Fibroblast of lung (primary cell): Measurements from ENCODE around the gene LIPK. TPM values are rescaled to one million over a fixed set of nuclear protein-coding genes. Genes with fewer than 3 reads are reported as not detected.

Source experiments
- DNase-seq, 2 donors: peaks; one replicate each; pipeline versions ENCODE4 v3.0.0 to v3.0.0-alpha.2; 2010; ENCODE audit warnings: low read depth in 2 of 2
- H2AFZ ChIP-seq: 2 replicates; pipeline ENCODE4 v1.5.1; 2012; ENCODE audit warnings: low read length, control low read depth, inconsistent platforms
- H3K27ac ChIP-seq: 2 replicates; pipeline ENCODE4 v1.5.1; 2011; ENCODE audit warnings: low read length, control low read depth; ENCODE audit not compliant: insufficient read depth
- H3K27me3 ChIP-seq: 2 replicates; pipeline ENCODE4 v1.5.1; 2011; ENCODE audit warnings: mild to moderate bottlenecking, low read length; ENCODE audit not compliant: control insufficient read depth, insufficient read depth
- H3K36me3 ChIP-seq: 2 replicates; pipeline ENCODE4 v1.5.1; 2011; ENCODE audit warnings: low read length; ENCODE audit not compliant: control insufficient read depth, insufficient read depth
- H3K4me1 ChIP-seq: 2 replicates; pipeline ENCODE4 v1.5.1; 2011; ENCODE audit warnings: low read length; ENCODE audit not compliant: control insufficient read depth, insufficient read depth; ENCODE audit errors: extremely low read depth
- H3K4me2 ChIP-seq: 2 replicates; pipeline ENCODE4 v1.5.1; 2011; ENCODE audit warnings: low read length, control low read depth; ENCODE audit not compliant: insufficient read depth; ENCODE audit errors: extremely low read depth
- H3K4me3 ChIP-seq, 4 experiments: fragments of 200-600 bp in 1 of 4; sonication (generic) in 1 of 4; replicated peaks in 1 of 4; 2 replicates each; pipeline ENCODE4 v1.5.1; 2011 to 2016; ENCODE audit warnings: low read length in 4 of 4, low read depth in 3 of 4, mild to moderate bottlenecking in 3 of 4, control low read depth in 2 of 4, inconsistent platforms in 1 of 4, mixed read lengths in 1 of 4; ENCODE audit not compliant: insufficient read depth in 1 of 4; ENCODE audit errors: control extremely low read depth in 1 of 4
- H3K79me2 ChIP-seq: 2 replicates; pipeline ENCODE4 v1.5.1; 2012; ENCODE audit warnings: mild to moderate bottlenecking, low read length, inconsistent platforms; ENCODE audit not compliant: control insufficient read depth, insufficient read depth
- H3K9ac ChIP-seq: 2 replicates; pipeline ENCODE4 v1.5.1; 2011; ENCODE audit warnings: mild to moderate bottlenecking, low read length, control low read depth; ENCODE audit not compliant: insufficient read depth
- H3K9me3 ChIP-seq: 2 replicates; pipeline ENCODE4 v1.5.1; 2012; ENCODE audit warnings: low read depth, low read length; ENCODE audit not compliant: control insufficient read depth, insufficient read depth
- H4K20me1 ChIP-seq: 2 replicates; pipeline ENCODE4 v1.5.1; 2011; ENCODE audit warnings: low read length; ENCODE audit not compliant: control insufficient read depth, insufficient read depth; ENCODE audit errors: extremely low read depth
- EZH2 ChIP-seq: IDR thresholded peaks from 2 replicates; pipeline ENCODE4 v1.5.1; 2012; ENCODE audit warnings: low read length, control low read depth, mild to moderate bottlenecking; ENCODE audit errors: missing control alignments
- polyA plus RNA-seq, 2 donors: library from polyadenylated mRNA; depleted of rRNA in 1 of 2; stranded (reverse) in 1 of 2; unstranded in 1 of 2; fragments of >200 nt; gene quantifications; 2 replicates each; pipeline ENCODE4 v1.2.1, GENCODE V29; 2011 to 2012; ENCODE audit warnings: missing spikeins in 1 of 2
- total RNA-seq: library from RNA; depleted of rRNA; stranded (reverse); fragments of >200 nt; gene quantifications from 2 replicates; pipeline ENCODE4 v1.2.1, GENCODE V29; 2014
- TF ChIP-seq, protein P1 (sequence below), 2 donors: IDR thresholded peaks in 1 of 2; conservative IDR thresholded peaks in 1 of 2; 1 replicate in 1 of 2; 2 replicates in 1 of 2; pipeline ENCODE4 v1.5.1; 2011 to 2012; ENCODE audit warnings: low read length in 2 of 2, control low read depth in 1 of 2, inconsistent platforms in 1 of 2, low read depth in 1 of 2, mild to moderate bottlenecking in 1 of 2

Gene LIPK
- total and polyA plus RNA-seq, 2 donors (not counting 1 experiment from before 2014, with no cell fraction given), result not detected

DNA sequence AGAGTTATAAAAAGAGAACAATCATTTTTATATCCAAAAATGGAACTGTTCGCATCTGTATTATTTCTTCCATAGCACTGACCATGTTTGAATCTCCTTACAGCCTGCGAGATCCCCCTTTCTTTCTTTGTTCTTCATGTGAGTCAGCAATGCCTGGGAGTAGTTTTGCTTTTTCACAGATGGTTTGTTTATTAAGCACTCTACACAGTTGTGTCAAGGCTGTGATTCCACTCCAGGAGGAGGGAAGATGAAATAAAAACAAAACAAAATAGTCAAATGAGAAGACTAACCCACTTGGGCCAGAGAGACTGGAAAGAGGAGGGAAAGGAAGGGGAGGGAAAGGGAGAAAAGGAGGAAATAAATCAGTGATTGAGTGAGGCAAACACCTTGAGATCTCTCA is 34.0 kb upstream of the LIPK start:
- peak; percentile 44 to 61 for DNase-seq
- Histone ChIP-seq H3K4me1 (no peaks in the 10 kb centered on the region), H3K79me2 (no peaks in the 10 kb centered on the region), H3K9ac (no peak overlapping the region), H3K4me2 (no peak overlapping the region), H3K27ac (no peak overlapping the region), H4K20me1 (no peaks in the 10 kb centered on the region), H3K9me3 (no peaks in the 10 kb centered on the region), H3K27me3 (no peaks in the 10 kb centered on the region), H3K4me3 (no peak overlapping the region), H3K36me3 (no peaks in the 10 kb centered on the region), H2AFZ (no peak overlapping the region)
- no peak for TF ChIP-seq EZH2
- TF ChIP-seq, protein P1, sequence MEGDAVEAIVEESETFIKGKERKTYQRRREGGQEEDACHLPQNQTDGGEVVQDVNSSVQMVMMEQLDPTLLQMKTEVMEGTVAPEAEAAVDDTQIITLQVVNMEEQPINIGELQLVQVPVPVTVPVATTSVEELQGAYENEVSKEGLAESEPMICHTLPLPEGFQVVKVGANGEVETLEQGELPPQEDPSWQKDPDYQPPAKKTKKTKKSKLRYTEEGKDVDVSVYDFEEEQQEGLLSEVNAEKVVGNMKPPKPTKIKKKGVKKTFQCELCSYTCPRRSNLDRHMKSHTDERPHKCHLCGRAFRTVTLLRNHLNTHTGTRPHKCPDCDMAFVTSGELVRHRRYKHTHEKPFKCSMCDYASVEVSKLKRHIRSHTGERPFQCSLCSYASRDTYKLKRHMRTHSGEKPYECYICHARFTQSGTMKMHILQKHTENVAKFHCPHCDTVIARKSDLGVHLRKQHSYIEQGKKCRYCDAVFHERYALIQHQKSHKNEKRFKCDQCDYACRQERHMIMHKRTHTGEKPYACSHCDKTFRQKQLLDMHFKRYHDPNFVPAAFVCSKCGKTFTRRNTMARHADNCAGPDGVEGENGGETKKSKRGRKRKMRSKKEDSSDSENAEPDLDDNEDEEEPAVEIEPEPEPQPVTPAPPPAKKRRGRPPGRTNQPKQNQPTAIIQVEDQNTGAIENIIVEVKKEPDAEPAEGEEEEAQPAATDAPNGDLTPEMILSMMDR (conservative IDR thresholded peaks at IDR 0.05 in 1 of 2, IDR thresholded peaks at IDR 0.05 in 1 of 2; ENCODE audit: low read depth in 1 of 2, low read length in 2 of 2), result no peak

DNA sequence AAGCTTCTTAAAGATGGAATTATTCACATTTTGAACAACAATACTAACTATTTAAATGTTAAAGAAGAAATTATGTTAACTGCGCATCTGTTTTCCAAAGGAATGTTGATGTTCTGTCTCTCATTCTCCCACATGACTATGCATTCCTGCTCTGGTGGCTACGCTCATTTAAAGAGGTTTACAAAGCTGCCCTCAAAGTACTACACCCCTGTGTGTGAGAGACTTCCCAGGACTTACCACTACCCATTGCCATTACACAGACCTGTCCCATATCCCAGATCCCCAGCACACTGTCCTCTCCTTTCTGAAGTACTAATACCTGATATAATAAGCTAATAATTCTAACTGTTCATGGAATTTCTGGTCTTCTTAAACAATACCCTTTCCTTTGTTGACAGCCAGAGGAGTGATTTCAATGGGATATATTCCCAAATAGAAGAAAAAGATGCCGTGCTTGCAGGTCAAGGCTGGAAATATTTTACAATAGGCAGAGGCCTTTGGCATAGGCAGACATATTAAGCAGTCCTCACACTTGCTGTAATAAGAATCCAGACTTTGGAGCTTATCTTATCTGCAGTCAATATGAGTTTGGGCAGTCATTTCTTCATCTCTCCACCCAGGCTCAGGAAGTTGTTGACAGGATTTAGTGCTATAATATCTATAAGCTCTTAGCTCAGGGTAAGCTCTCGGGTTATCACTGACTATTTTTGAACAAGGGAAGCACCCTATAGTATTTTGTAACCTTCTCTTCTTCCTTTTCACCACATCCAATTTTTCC is 29.6 kb upstream of the LIPK start:
- no peaks in the 10 kb centered on the region for H3K9me3 ChIP-seq
- no peak overlapping the region for H3K27ac ChIP-seq
- no peak overlapping the region for H3K4me2 ChIP-seq
- H4K20me1 ChIP-seq, result no peaks in the 10 kb centered on the region
- TF ChIP-seq EZH2, result no peak
- TF ChIP-seq, protein P1 (conservative IDR thresholded peaks at IDR 0.05 in 1 of 2, IDR thresholded peaks at IDR 0.05 in 1 of 2; ENCODE audit: low read depth in 1 of 2, low read length in 2 of 2), result no peak
- H3K27me3 ChIP-seq, result no peaks in the 10 kb centered on the region
- H3K4me1 ChIP-seq, result no peaks in the 10 kb centered on the region
- no peak overlapping the region for H3K4me3 ChIP-seq
- no peak overlapping the region for H3K9ac ChIP-seq
- H3K36me3 ChIP-seq, result no peaks in the 10 kb centered on the region
- no peak overlapping the region for H2AFZ ChIP-seq
- DNase-seq, result no peak
- H3K79me2 ChIP-seq, result no peaks in the 10 kb centered on the region

DNA sequence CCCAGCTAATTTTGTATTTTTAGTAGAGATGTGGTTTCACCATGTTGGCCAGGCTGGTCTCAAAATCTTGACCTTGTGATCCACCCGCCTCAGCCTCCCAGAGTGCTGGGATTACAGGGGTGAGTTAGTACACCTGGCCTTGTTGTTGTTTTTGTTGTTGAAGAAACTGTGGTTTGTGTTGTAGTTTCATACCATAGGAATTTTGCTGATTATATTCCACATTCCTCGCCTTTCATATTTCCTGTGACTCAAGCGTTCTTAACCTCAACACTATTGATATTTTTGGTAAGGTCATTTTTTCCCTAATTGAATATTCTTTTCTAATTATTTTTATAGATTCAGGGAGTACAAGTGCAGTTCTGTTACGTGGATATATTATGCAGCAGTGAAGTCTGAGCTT is 25.1 kb upstream of the LIPK start:
- H3K4me2 ChIP-seq, result no peak overlapping the region
- no peak overlapping the region for H3K27ac ChIP-seq
- H3K36me3 ChIP-seq, result no peaks in the 10 kb centered on the region
- H2AFZ ChIP-seq, result no peak overlapping the region
- peak in 1 of 2 donors; percentile 12 for DNase-seq
- H3K9me3 ChIP-seq, result no peaks in the 10 kb centered on the region
- no peak overlapping the region for H3K4me3 ChIP-seq
- no peaks in the 10 kb centered on the region for H3K4me1 ChIP-seq
- no peaks in the 10 kb centered on the region for H3K27me3 ChIP-seq
- H3K9ac ChIP-seq, result no peak overlapping the region
- H3K79me2 ChIP-seq, result no peaks in the 10 kb centered on the region
- no peak for TF ChIP-seq EZH2
- TF ChIP-seq, protein P1 (conservative IDR thresholded peaks at IDR 0.05 in 1 of 2, IDR thresholded peaks at IDR 0.05 in 1 of 2; ENCODE audit: low read depth in 1 of 2, low read length in 2 of 2), result no peak
- no peaks in the 10 kb centered on the region for H4K20me1 ChIP-seq
